Endothelial cell of umbilical vein (primary cell): ENCODE results near the gene ARHGAP31. TPM values are rescaled to one million over a fixed set of nuclear protein-coding genes. Genes with fewer than 3 reads are reported as not detected.

Source experiments
- BruUV-seq: library from RNA; stranded (reverse); fragments of 400-500 nt; replicated peaks from 2 replicates; lab custom pipeline; 2021; lab: Mats Ljungman, UMichigan
- CTCF ChIA-PET: fragments of 300-600, 350-600 bp; sonication (Branson Sonifier 250); formaldehyde crosslinking; loops from one replicate; lab custom pipeline; 2021; ENCODE audit warnings: antibody characterized with exemption, inconsistent platforms; lab: Charles Lee
- POLR2A ChIA-PET: fragments of 300-600, 350-600 bp; sonication (Branson Sonifier 250); formaldehyde crosslinking; loops from one replicate; lab custom pipeline; 2021; ENCODE audit warnings: antibody characterized with exemption, inconsistent platforms; lab: Charles Lee
- DNase-seq: peaks from one replicate; pipeline ENCODE4 v3.0.0-alpha.2; 2011; ENCODE audit warnings: low read depth, low spot score
- FAIRE-seq: peaks from 2 replicates; lab custom pipeline; 2011; peaks lifted over from hg19 to GRCh38; lab: Jason Lieb, UNC
- H2AFZ ChIP-seq: 2 replicates; pipeline ENCODE4 v1.6.0; 2012; ENCODE audit warnings: low read depth, low read length, control low read depth, inconsistent platforms
- H3K27ac ChIP-seq: 2 replicates; pipeline ENCODE4 v1.5.1; 2011; ENCODE audit warnings: low read depth, mild to moderate bottlenecking, control low read depth, low read length, moderate library complexity; ENCODE audit not compliant: insufficient read depth
- H3K27me3 ChIP-seq, 2 experiments: 2 replicates each; pipeline versions ENCODE4 v1.6.0 to v1.6.1; 2011; ENCODE audit warnings: low read length in 2 of 2, mixed read lengths in 1 of 2; ENCODE audit not compliant: control insufficient read depth in 2 of 2, insufficient read depth in 2 of 2
- H3K36me3 ChIP-seq, 2 experiments: 2 replicates in 1 of 2; 3 replicates in 1 of 2; pipeline ENCODE4 v1.5.1; 2011; ENCODE audit warnings: low read length in 2 of 2, mild to moderate bottlenecking in 1 of 2, moderate library complexity in 1 of 2; ENCODE audit not compliant: control insufficient read depth in 2 of 2, insufficient read depth in 2 of 2; ENCODE audit errors: extremely low read depth in 1 of 2
- H3K4me1 ChIP-seq: 3 replicates; pipeline ENCODE4 v1.5.1; 2011; ENCODE audit warnings: mild to moderate bottlenecking, low read length; ENCODE audit not compliant: control insufficient read depth, insufficient read depth; ENCODE audit errors: extremely low read depth
- H3K4me2 ChIP-seq: 2 replicates; pipeline ENCODE4 v1.6.1; 2011; ENCODE audit warnings: low read length, control low read depth, mixed read lengths; ENCODE audit not compliant: insufficient read depth
- H3K4me3 ChIP-seq, 3 experiments: fragments of 200-600 bp in 1 of 3; sonication (generic), shearing (Covaris generic) in 1 of 3; replicated peaks in 1 of 3; 2 replicates each; pipeline ENCODE4 v1.5.1; 2011 to 2016; ENCODE audit warnings: control low read depth in 3 of 3, low read length in 3 of 3, mild to moderate bottlenecking in 2 of 3, inconsistent platforms in 1 of 3, low read depth in 1 of 3, moderate library complexity in 1 of 3; ENCODE audit not compliant: insufficient read depth in 1 of 3
- H3K79me2 ChIP-seq: 2 replicates; pipeline ENCODE4 v1.6.0; 2012; ENCODE audit warnings: low read length, inconsistent platforms; ENCODE audit not compliant: control insufficient read depth, insufficient read depth
- H3K9ac ChIP-seq: replicated peaks from 2 replicates; pipeline ENCODE3; 2011; ENCODE audit warnings: low read length, control low read depth; ENCODE audit not compliant: insufficient read depth; ENCODE audit errors: extremely low read depth
- H3K9me1 ChIP-seq: replicated peaks from 3 replicates; pipeline ENCODE4 v1.6.0; 2011; ENCODE audit warnings: mild to moderate bottlenecking, low read length; ENCODE audit not compliant: control insufficient read depth, insufficient read depth; ENCODE audit errors: extremely low read depth
- H3K9me3 ChIP-seq: replicated peaks from 2 replicates; pipeline ENCODE4 v1.5.1; 2012; ENCODE audit warnings: low read length, inconsistent platforms; ENCODE audit not compliant: control insufficient read depth, insufficient read depth
- H4K20me1 ChIP-seq: replicated peaks from 2 replicates; pipeline ENCODE3; 2011; ENCODE audit warnings: mild to moderate bottlenecking, low read length; ENCODE audit not compliant: control insufficient read depth, insufficient read depth; ENCODE audit errors: extremely low read depth
- EZH2 ChIP-seq: IDR thresholded peaks from 2 replicates; pipeline ENCODE4 v1.6.1; 2012; ENCODE audit warnings: borderline replicate concordance, low read depth, mild to moderate bottlenecking, moderate library complexity, low read length, inconsistent platforms; ENCODE audit not compliant: severe bottlenecking
- FOS ChIP-seq: IDR thresholded peaks from 2 replicates; pipeline ENCODE4 v1.6.1; 2011; ENCODE audit warnings: mild to moderate bottlenecking, low read length, moderate library complexity, borderline replicate concordance; ENCODE audit not compliant: insufficient read depth
- GATA2 ChIP-seq: IDR thresholded peaks from 2 replicates; pipeline ENCODE4 v1.7.0; 2011; ENCODE audit warnings: low read depth, mild to moderate bottlenecking, moderate library complexity, mixed read lengths, low read length; ENCODE audit not compliant: insufficient read length, insufficient read depth
- JUN ChIP-seq: IDR thresholded peaks from 2 replicates; pipeline ENCODE4 v1.6.1; 2011; ENCODE audit warnings: borderline replicate concordance, low read depth; ENCODE audit not compliant: insufficient read length, insufficient read depth
- MYC ChIP-seq: IDR thresholded peaks from one replicate; pipeline ENCODE4 v1.6.1; 2011; ENCODE audit warnings: mild to moderate bottlenecking, low read depth, low read length
- POLR2A ChIP-seq: IDR thresholded peaks from 2 replicates; pipeline ENCODE4 v1.6.1; 2012; ENCODE audit warnings: low read depth, mild to moderate bottlenecking, control low read depth, low read length
- POLR2AphosphoS5 ChIP-seq: IDR thresholded peaks from 2 replicates; pipeline ENCODE4 v1.6.1; 2012; ENCODE audit warnings: low read depth, mild to moderate bottlenecking, control low read depth, low read length, moderate library complexity; ENCODE audit not compliant: insufficient read depth
- dilution Hi-C: fragments of 300-500 bp; cut with MboI; formaldehyde crosslinking; loops from one replicate; pipeline ENCODE4 v1.15.0; 2019; ENCODE audit warnings: low sequenced_read_pairs; ENCODE audit not compliant: extremely low pct_ligation_motif_present
- intact Hi-C: fragments of 100-400 bp; cut with micrococcal nuclease; formaldehyde crosslinking; loops from one replicate; pipeline ENCODE4 v1.10.0; 2022
- polyA plus RNA-seq, 4 experiments: library from polyadenylated mRNA; depleted of rRNA in 3 of 4; stranded (reverse) in 3 of 4; unstranded in 1 of 4; fragments of >200 nt; gene quantifications; 2 replicates each; pipeline versions ENCODE4 v1.2.1 to v1.2.3, GENCODE V29; 2011 to 2012; ENCODE audit warnings: missing spikeins in 1 of 4
- total RNA-seq: library from RNA; stranded (reverse); gene quantifications from 2 replicates; pipeline ENCODE4 v1.2.3, GENCODE V29; 2021
- TF ChIP-seq, protein P1 (sequence below), 2 donors: IDR thresholded peaks; 1 replicate in 1 of 2; 2 replicates in 1 of 2; pipeline ENCODE4 v1.5.1; 2011; ENCODE audit warnings: low read length in 2 of 2, mild to moderate bottlenecking in 2 of 2, moderate library complexity in 2 of 2, control low read depth in 1 of 2, inconsistent platforms in 1 of 2, low read depth in 1 of 2; ENCODE audit not compliant: insufficient read depth in 1 of 2; ENCODE audit errors: extremely low read depth in 1 of 2
- TF ChIP-seq, protein P2 (sequence below): IDR thresholded peaks from 2 replicates; pipeline ENCODE4 v1.6.1; 2011; ENCODE audit not compliant: insufficient read depth, insufficient read length

Gene ARHGAP31
- total and polyA plus RNA-seq, 2 donors (not counting 3 experiments of a cell fraction or from before 2014, with no cell fraction given) = 25.5 to 65.8 TPM

DNA sequence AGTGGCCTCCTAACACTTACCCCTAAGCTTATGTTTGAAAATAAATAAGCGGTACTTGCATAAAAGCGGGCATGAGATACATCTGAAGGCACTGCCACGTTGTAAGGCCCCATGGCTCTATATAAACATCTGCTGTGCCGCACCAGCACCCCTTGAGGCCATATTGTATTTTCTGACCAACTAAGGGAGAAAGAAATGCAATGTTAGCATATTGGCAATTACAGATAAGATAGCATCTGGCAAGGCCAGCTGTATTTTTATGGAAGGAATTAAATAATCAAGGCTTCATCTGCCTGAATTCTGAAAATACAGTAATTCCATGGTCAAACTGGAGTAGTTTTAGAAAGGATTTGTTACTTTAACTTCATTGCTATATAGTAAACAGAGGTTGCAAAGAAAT, 140.5 kb downstream of the ARHGAP31 start:
- TF ChIP-seq MYC = no peak
- TF ChIP-seq POLR2A = no peak
- no peak for TF ChIP-seq EZH2
- Histone ChIP-seq H3K4me1 (peaks cover 16% of the 10 kb centered on the region), H3K9me3 (no peaks in the 10 kb centered on the region), H3K79me2 (no peaks in the 10 kb centered on the region), H3K27me3 (no peaks in the 10 kb centered on the region), H3K9me1 (no peaks in the 10 kb centered on the region), H3K9ac (no peak overlapping the region), H4K20me1 (no peaks in the 10 kb centered on the region), H3K27ac (no peak overlapping the region), H2AFZ (no peak overlapping the region), H3K4me2 (no peak overlapping the region), H3K36me3 (peaks cover 30 to 34% of the 10 kb centered on the region in 2 experiments), H3K4me3 (no peak overlapping the region)
- no TSS peak for BruUV-seq
- FAIRE-seq (no peak), DNase-seq (no peak)
- ChIA-PET POLR2A (no interaction called here), CTCF (interaction anchor here (1.5 kb wide), 1 partner anchor 9 kb away, joined by 3 read pairs; no protein-coding TSS in a partner anchor)
- intact Hi-C loops (loop anchor here (5.0 kb wide), 1 partner anchor 248 kb away; no protein-coding TSS in a partner anchor), dilution Hi-C loops (no loop called here)

DNA sequence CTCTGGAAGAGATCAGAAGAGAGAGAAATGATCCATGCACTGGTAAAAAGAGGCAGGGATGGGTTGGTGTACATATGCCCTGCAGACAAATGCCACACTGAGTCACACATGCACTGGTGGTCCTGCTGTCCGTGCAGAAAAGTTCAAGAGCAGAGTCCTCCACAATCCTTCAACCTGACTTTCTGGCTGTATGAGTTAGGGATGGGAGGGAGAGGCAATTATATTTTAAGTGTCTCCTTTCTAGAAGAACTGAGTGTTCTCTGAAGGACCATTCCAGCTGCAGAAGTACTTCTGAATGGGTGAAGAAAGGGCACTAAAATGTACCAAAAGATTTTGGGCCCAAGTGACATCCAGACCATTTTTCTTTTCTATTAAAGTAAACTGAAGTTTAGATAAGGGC, 142.8 kb downstream of the ARHGAP31 start:
- H4K20me1 ChIP-seq = no peaks in the 10 kb centered on the region
- no peak overlapping the region for H2AFZ ChIP-seq
- H3K27ac ChIP-seq = no peak overlapping the region
- H3K4me1 ChIP-seq = peaks cover 16% of the 10 kb centered on the region
- no peak overlapping the region for H3K9ac ChIP-seq
- no peaks in the 10 kb centered on the region for H3K9me3 ChIP-seq
- no TSS peak for BruUV-seq
- ChIA-PET CTCF (no interaction called here), POLR2A (no interaction called here)
- H3K27me3 ChIP-seq = no peaks in the 10 kb centered on the region
- TF ChIP-seq JUN (no peak), MYC (no peak), POLR2A (no peak), GATA2 (no peak), EZH2 (no peak), POLR2AphosphoS5 (no peak), FOS (no peak)
- TF ChIP-seq, protein P1, sequence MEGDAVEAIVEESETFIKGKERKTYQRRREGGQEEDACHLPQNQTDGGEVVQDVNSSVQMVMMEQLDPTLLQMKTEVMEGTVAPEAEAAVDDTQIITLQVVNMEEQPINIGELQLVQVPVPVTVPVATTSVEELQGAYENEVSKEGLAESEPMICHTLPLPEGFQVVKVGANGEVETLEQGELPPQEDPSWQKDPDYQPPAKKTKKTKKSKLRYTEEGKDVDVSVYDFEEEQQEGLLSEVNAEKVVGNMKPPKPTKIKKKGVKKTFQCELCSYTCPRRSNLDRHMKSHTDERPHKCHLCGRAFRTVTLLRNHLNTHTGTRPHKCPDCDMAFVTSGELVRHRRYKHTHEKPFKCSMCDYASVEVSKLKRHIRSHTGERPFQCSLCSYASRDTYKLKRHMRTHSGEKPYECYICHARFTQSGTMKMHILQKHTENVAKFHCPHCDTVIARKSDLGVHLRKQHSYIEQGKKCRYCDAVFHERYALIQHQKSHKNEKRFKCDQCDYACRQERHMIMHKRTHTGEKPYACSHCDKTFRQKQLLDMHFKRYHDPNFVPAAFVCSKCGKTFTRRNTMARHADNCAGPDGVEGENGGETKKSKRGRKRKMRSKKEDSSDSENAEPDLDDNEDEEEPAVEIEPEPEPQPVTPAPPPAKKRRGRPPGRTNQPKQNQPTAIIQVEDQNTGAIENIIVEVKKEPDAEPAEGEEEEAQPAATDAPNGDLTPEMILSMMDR (IDR thresholded peaks at IDR 0.05; ENCODE audit: extremely low read depth in 1 of 2, insufficient read depth in 1 of 2, low read depth in 1 of 2, low read length in 2 of 2) = no peak
- TF ChIP-seq, protein P2, sequence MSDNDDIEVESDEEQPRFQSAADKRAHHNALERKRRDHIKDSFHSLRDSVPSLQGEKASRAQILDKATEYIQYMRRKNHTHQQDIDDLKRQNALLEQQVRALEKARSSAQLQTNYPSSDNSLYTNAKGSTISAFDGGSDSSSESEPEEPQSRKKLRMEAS = no peak
- no peaks in the 10 kb centered on the region for H3K9me1 ChIP-seq
- no peak overlapping the region for H3K4me3 ChIP-seq
- dilution Hi-C loops = no loop called here
- DNase-seq = no peak
- no peak overlapping the region for H3K4me2 ChIP-seq
- peaks cover 30 to 31% of the 10 kb centered on the region in 2 experiments for H3K36me3 ChIP-seq
- intact Hi-C loops = no loop called here
- no peak for FAIRE-seq
- H3K79me2 ChIP-seq = no peaks in the 10 kb centered on the region
